RPMI7951 (cell line): ENCODE results near the gene CCL8. TPM values are rescaled to one million over a fixed set of nuclear protein-coding genes. Genes with fewer than 3 reads are reported as not detected.

Experiments used
- DNase-seq: peaks from one replicate; pipeline ENCODE4 v3.0.0-alpha.2; 2012; ENCODE audit warnings: low read depth
- total RNA-seq: library from RNA; depleted of rRNA; stranded (reverse); fragments of >200 nt; shearing (Covaris generic); gene quantifications from 2 replicates; pipeline ENCODE4 v1.2.3, GENCODE V29; 2014; rRNA removed

CCL8 gene
- not detected in 2 replicates for total RNA-seq

GRCh38 chr17:34319039-34319483 lies at the start of gene CCL8:
TSS of gene CCL8 (plus strand) at chr17:34319435. CDS start at chr17:34319502, 67 bp downstream.
- peak; percentile 37 for DNase-seq

GRCh38 chr17:34269969-34270368 lies 49.3 kb upstream of the CCL8 start, which contains the start of gene CCL7:
TSS of gene CCL7 (plus strand) at chr17:34270221. CDS start at chr17:34270291, 70 bp downstream.
- peak; percentile 31 for DNase-seq

- peak; percentile 92 for DNase-seq
These were observed 43.4 kb upstream of the CCL8 start for GRCh38 chr17:34275881-34276280.

GRCh38 chr17:34276826-34277225 lies 42.4 kb upstream of the CCL8 start:
- DNase-seq, result no peak

DNA sequence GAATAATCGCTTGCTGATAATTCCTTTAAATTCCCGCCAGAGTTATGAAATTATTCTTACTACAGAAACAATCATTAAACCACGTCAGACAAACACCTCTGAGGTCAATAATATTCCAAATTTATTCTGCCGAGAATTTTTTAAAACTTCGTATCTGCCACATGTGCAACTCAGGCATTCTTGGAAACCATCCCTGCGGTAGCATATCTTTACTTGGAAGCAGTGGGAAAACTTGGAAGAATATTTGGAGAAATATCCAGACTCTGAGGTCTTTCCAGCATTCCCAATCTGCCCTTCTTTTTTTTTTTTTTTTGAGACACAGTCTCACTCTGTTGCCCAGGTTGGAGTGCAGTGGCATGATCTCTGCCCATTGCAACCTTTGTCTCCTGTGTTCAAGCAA lies 35.7 kb upstream of the CCL8 start:
- no peak for DNase-seq

DNA sequence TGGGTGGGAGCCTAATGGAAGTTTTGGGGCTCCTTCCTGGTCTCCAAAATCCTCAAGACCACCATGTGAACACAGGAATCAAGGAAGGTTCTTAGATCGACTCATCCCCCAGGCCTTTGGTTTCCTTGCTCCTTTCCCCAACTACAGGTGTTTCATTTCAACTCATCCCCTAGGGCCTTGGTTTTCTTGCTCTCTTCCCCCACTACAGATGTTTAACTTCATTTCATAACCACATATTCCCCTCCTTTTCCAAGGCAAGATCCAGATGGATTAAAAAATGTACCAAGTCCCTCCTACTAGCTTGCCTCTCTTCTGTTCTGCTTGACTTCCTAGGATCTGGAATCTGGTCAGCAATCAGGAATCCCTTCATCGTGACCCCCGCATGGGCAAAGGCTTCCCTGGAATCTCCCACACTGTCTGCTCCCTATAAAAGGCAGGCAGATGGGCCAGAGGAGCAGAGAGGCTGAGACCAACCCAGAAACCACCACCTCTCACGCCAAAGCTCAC lies 33.9 kb upstream of the CCL8 start, which contains the start of gene CCL11:
Gene CCL11, plus strand, starts transcription at position 457 of the 507 bp plus-strand sequence. CDS start 67 bp downstream, outside the sequence.
- DNase-seq, result peak; percentile 41

- no peak for DNase-seq
These were observed 31.4 kb upstream of the CCL8 start for GRCh38 chr17:34287875-34288274.

- DNase-seq, result no peak
These were observed 28.6 kb upstream of the CCL8 start for GRCh38 chr17:34290586-34290985.

DNA sequence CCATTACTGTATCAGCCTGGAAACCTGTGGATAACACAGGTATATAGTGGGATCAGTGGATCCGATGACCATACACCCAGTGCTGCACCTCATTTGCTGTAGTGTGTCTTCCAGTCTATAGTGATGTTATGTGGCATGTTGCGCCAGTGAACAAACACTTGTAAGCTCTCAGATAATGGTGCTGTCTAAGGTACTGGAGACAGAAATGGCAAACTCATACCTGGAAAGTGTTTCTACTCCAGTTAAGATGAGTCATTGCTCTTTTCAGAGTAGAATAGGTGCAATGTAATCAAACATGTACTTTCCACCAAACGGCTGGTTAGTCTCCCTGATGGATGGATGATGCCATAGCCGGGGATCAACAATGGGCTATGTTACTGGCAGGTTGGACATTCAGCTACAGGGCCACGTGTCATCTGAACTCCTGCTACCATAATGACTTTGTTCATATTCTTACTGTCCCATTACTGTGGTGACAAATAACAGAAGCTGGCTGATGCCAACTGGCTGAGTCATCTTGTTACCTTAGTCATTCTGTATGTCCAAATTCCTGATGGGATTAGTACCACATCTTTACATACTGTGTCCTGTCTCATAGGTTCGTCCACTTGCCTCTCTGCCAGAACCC lies 27.4 kb upstream of the CCL8 start:
- peak; percentile 49 for DNase-seq

DNA sequence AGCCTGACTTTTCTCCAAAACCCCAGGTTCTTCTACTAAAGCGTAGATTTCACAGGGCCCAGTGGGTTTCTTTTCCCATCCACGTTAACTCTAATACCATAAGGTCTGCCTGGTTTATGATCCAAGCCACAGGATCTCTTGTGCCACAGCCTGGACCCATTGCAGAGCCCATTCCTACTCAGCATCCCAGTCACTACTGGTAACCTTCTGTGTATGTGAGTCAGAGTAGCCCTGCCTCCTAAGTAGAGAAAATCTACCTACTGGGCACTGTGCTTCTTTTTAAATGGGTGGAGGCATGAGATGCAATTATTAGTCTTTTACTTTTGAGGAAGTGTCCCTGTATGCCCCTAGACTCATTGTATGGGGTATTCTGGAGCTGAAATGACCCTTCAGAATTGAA lies 20.2 kb upstream of the CCL8 start:
- no peak for DNase-seq

DNA sequence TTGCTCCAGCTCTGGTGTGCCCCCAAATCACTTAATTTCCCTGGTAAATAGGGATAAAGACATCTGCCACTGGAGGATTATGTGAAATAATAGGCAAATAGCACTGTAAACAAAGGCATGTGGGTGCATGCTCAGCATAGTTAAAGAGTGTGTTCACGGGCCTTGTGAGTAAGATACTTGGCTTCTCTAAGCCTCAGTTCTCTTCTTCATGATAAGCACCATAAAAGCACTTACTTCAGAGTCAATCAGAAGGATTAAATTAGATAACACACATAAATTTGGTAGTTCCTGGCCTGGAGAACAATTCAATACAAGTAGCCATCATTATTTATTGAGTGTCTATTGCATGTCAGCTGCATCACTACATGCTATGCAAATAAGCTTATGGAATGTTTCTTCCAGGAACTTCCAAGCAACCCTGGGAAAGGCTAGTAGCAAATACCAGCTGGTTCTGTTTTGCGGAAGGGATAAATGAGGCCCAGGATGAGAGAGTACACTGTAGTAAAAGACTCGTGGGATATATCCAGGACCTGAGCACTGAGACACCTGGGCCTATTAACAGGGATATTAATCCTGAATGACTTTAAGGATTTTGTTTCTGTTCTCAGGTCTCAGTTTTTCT lies 19.2 kb upstream of the CCL8 start:
- DNase-seq, result peak; percentile 36

DNA sequence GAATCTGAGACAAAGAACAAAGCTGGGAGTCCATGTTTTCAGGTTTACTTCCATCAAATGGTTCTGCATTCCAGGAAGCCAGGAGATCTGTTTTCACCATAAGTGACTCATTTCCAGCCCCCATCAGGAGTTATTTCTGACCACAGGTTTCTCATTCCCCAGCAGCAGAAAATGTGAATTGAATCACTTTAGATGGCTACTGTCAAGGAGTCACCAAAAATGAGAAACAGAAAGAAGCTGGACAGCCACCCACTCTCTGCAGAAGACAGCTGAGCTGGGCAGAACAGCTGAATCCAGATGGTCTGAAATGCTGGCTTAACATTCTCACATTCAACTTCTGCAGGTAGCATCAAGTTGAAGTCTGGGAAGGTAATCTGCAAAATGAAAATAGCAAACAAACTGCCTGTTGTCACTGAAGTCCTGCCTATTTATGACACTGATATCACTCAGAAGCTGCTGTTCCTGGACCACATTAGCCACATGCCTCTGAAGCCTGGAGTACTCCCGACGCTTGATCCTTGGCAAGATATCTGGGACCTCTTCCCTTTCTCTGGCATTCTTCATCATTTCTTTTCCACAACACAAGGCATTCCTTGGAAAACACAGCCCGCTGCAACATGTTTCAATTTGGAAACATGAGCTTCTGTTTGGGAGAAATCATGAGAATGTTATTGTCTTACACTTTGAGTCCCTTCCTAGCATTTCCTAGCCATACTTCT lies 18.4 kb upstream of the CCL8 start:
- DNase-seq, result peak; percentile 86

GRCh38 chr17:34301986-34302385 lies 17.2 kb upstream of the CCL8 start:
- DNase-seq, result no peak

- no peak for DNase-seq
These were observed 16.6 kb upstream of the CCL8 start for GRCh38 chr17:34302636-34303035.

DNA sequence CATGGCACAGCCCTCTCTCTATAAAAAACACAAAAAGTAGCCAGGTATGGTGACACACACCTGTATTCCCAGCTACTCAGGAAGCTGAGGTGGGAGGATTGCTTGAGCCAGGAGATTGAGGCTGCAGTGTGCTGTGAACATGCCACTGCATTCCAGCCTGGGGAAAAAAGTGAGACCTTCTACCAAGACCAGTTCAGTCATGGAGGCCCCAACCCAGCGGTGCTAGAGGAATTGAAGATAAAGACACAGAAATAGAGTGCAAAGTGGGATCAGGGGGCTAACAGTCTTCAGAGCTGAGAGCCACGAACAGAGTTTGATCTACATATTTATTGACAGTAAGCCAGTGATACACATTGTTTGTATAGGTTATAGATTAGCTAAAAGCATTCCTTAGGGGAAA lies 15.6 kb upstream of the CCL8 start:
- no peak for DNase-seq

GRCh38 chr17:34305061-34305460 lies 14.2 kb upstream of the CCL8 start:
- DNase-seq, result no peak

- DNase-seq, result peak; percentile 53
These were observed 13.6 kb upstream of the CCL8 start for GRCh38 chr17:34305606-34306005.

GRCh38 chr17:34306466-34306865 lies 12.8 kb upstream of the CCL8 start:
- DNase-seq, result peak; percentile 82

DNA sequence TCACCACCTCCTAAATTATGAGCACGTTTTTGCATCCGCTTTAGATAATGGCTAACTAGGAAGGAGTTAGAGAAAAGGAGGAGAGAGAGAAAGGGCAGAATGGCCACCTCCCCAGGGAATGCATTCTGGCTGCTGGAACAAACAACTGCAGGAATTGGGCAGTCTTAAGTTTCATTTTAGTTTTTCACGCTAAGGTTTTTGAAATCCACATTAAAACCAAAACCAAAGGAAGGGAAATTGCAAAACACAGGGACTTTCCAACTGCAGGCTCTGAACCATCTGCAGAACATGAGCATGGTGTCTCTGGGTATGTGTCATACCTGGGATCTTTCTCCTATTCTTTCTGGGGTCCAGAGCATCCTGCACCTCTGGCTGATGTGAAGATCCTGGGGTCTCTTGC lies 12.1 kb upstream of the CCL8 start:
- DNase-seq, result peak; percentile 72

DNA sequence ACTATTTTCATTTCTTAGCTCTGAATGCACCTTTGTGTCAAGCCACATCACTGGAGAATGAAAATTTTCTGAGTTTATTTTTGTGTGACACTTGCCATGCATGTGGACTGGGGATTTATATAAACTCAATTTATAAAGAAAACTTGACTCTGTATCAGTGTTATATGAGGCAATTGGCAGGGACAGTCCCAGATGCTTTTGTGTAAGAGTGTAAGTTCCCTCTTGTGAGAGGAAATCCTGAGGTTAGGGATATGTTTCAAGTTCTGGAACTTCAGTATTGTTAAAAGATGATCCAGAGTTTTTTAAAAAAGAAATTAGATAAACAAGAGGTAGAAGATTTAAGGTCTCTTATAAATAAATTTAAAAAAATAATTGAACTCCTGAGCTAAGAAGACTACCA lies 10.9 kb upstream of the CCL8 start:
- no peak for DNase-seq

GRCh38 chr17:34311291-34311690 lies 7.9 kb upstream of the CCL8 start:
- DNase-seq, result no peak

GRCh38 chr17:34312080-34312479 lies 7.2 kb upstream of the CCL8 start:
- peak; percentile 80 for DNase-seq
